Measurements from ENCODE around the gene NAPB. TPM values are rescaled to one million over a fixed set of nuclear protein-coding genes. Genes with fewer than 3 reads are reported as not detected.

The NAPB gene
- total and polyA plus RNA-seq, 7 donors, result 1.8 to 12.3 (median 3.0) TPM

DNA sequence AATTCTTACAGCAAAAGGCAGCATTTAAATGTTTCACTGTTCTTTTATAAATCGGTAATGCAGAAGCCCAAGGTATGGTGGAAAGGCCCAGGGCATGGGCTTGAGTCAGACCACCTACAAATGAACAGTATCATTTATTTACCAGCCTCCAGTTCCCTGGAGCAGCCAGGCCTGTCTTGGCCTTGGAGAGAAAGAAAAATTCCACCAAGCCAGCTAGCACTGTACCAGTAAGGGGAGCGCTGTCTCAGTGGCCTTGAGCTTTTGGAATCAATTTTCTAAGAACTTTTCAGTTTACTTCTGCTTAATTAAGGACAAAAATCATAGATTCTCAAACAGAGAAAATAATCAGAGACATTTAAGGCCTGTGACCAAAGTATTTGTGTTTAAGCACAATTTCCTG, 12.3 kb downstream of the NAPB start:
- Histone ChIP-seq H3K27me3 (ENCODE audit: insufficient read depth in 3 of 3, low read length in 2 of 3) (no peaks in the 10 kb centered on the region), H3K9me3 (no peaks in the 10 kb centered on the region), H3K27ac (no peak overlapping the region), H3K36me3 (ENCODE audit: insufficient read depth in 1 of 2, low read depth in 1 of 2) (no peaks in the 10 kb centered on the region), H3K4me3 (no peak overlapping the region), H3K4me1 (peaks cover 60% of the 10 kb centered on the region)
- TF ChIP-seq, protein P1, sequence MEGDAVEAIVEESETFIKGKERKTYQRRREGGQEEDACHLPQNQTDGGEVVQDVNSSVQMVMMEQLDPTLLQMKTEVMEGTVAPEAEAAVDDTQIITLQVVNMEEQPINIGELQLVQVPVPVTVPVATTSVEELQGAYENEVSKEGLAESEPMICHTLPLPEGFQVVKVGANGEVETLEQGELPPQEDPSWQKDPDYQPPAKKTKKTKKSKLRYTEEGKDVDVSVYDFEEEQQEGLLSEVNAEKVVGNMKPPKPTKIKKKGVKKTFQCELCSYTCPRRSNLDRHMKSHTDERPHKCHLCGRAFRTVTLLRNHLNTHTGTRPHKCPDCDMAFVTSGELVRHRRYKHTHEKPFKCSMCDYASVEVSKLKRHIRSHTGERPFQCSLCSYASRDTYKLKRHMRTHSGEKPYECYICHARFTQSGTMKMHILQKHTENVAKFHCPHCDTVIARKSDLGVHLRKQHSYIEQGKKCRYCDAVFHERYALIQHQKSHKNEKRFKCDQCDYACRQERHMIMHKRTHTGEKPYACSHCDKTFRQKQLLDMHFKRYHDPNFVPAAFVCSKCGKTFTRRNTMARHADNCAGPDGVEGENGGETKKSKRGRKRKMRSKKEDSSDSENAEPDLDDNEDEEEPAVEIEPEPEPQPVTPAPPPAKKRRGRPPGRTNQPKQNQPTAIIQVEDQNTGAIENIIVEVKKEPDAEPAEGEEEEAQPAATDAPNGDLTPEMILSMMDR (IDR thresholded peaks at IDR 0.05), result no peak
- intact Hi-C loops (cut with DNase I), result loop anchor here in 1 of 2 donors (5.0 kb wide), 1 partner anchor 37 kb away; no protein-coding TSS in a partner anchor
- DNase-seq, result no peak
- no peak for ATAC-seq
- 88 to 94% (median 89%) methylated on average over 2 of the region's 2 CpGs for WGBS, 3 donors

- whole genome bisulfite sequencing, 3 donors, result 83 to 90% (median 89%) methylated on average over 2 of the region's 2 CpGs
- no peaks in the 10 kb centered on the region for H3K27me3 ChIP-seq (ENCODE audit: insufficient read depth in 3 of 3, low read length in 2 of 3)
- H3K27ac ChIP-seq, result no peak overlapping the region
- H3K4me1 ChIP-seq, result peaks cover 58% of the 10 kb centered on the region
- no peak for ATAC-seq
- H3K9me3 ChIP-seq, result no peaks in the 10 kb centered on the region
- H3K36me3 ChIP-seq (ENCODE audit: insufficient read depth in 1 of 2, low read depth in 1 of 2), result no peaks in the 10 kb centered on the region
- intact Hi-C loops (cut with DNase I), result loop anchor here in 1 of 2 donors (5.0 kb wide), 1 partner anchor 36 kb away; no protein-coding TSS in a partner anchor
- H3K4me3 ChIP-seq, result no peak overlapping the region
- no peak for DNase-seq
- TF ChIP-seq, protein P1 (IDR thresholded peaks at IDR 0.05), result no peak
Measured at GRCh38 chr20:23407781-23408464, 13.4 kb downstream of the NAPB start.

DNA sequence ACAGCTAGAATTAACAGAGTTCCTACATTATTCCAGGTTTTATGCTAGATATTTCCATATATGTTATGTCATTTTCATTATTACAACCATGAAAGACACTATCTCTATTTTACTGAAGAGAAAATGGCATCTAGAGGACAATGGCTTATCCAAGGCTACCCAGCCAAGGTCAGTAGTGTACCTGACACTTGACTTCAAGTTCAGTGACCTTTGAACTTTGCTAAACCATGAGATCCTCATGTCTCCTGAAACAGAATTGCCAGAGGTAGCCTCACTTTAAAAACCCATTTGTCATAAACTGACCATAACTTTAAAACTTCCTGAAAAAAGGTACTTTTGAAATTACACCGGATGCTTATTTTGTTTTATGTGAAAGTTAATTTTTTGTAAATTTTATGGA, 14.4 kb downstream of the NAPB start:
- Histone ChIP-seq H3K4me1 (peaks cover 50% of the 10 kb centered on the region), H3K9me3 (no peaks in the 10 kb centered on the region), H3K27ac (no peak overlapping the region), H3K27me3 (ENCODE audit: insufficient read depth in 3 of 3, low read length in 2 of 3) (no peaks in the 10 kb centered on the region), H3K4me3 (no peak overlapping the region), H3K36me3 (ENCODE audit: insufficient read depth in 1 of 2, low read depth in 1 of 2) (no peaks in the 10 kb centered on the region)
- 95 to 100% (median 95%) methylated on average over 1 of the region's 1 CpG for WGBS, 3 donors
- ATAC-seq (no peak), DNase-seq (no peak)
- TF ChIP-seq, protein P1 (IDR thresholded peaks at IDR 0.05), result no peak
- intact Hi-C loops (cut with DNase I), result loop anchor here in 1 of 2 donors (5.0 kb wide), 1 partner anchor 35 kb away; no protein-coding TSS in a partner anchor

- Histone ChIP-seq H3K27ac (no peak overlapping the region), H3K36me3 (ENCODE audit: insufficient read depth in 1 of 2, low read depth in 1 of 2) (no peaks in the 10 kb centered on the region), H3K9me3 (no peaks in the 10 kb centered on the region), H3K27me3 (ENCODE audit: insufficient read depth in 3 of 3, low read length in 2 of 3) (no peaks in the 10 kb centered on the region), H3K4me1 (peaks cover 35% of the 10 kb centered on the region), H3K4me3 (no peak overlapping the region)
- intact Hi-C loops (cut with DNase I), result no loop called here
- TF ChIP-seq, protein P1 (IDR thresholded peaks at IDR 0.05), result no peak
- ATAC-seq (peak; percentile 72 to 92 (median 84)), DNase-seq (no peak)
- 56 to 80% (median 58%) methylated on average over 3 of the region's 3 CpGs for WGBS, 3 donors
Measured at GRCh38 chr20:23404196-23404595, 17.1 kb downstream of the NAPB start.

Measured in psoas muscle (tissue), 8 donors.